HG03064 (cell line): ENCODE measurements around the gene MIS18A.

Source experiments
- ATAC-seq: cut with Tn5 transposase; IDR thresholded peaks from one replicate; pipeline ENCODE4 v1.9.1; 2021; ENCODE audit warnings: low read depth; ENCODE audit not compliant: unreplicated experiment

The MIS18A gene

GRCh38 chr21:32256873-32257620, 21.8 kb downstream of the MIS18A start:
- no peak for ATAC-seq

GRCh38 chr21:32256251-32256650, 22.6 kb downstream of the MIS18A start:
- no peak for ATAC-seq

DNA sequence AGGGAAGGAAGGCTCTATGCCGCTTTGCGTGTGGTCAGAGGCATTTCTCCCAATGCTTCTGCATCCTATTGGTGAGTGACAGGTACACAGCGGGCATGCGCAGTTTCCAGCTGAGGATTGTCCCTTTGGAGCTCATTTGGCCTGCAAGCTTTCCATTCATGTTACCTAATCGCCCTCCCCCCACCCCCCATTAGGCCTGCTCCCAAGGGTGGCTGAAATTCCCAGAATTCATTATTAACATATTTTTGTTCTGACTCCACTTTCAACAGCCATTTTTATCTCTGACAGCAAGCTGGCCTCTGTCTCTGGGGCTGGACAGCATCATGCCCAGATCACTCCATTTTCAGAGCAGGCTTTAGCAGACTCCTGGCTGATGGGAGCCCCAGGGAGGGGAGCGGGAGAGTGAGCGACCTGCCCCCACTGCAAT, 25.6 kb downstream of the MIS18A start:
- no peak for ATAC-seq

DNA sequence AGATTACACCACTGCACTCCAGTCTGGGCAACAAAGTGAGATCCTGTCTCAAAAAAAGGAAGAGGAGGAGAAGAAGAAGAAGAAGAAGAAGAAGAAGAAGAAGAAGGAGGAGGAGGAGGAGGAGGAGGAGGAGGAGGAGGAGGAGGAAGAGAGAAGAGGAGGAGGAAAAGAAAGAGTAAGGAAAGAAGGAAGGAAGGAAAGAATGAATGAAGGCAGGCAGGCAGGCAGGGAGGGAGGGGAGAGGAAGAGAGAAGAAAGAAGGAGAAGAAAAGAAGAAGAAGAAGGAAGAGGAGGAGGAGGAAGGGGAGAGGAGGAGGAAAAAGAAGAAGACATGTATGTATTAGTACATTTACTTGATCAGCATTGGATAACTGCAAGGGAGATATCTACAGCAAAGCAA, 26.7 kb downstream of the MIS18A start:
- ATAC-seq = no peak

GRCh38 chr21:32249511-32250280, 29.2 kb downstream of the MIS18A start:
- no peak for ATAC-seq

- ATAC-seq = no peak
Measured at GRCh38 chr21:32248571-32249461, 30.0 kb downstream of the MIS18A start.

GRCh38 chr21:32246571-32247140, 32.2 kb downstream of the MIS18A start:
- no peak for ATAC-seq

- no peak for ATAC-seq
Measured at GRCh38 chr21:32245971-32246370, 32.9 kb downstream of the MIS18A start.

DNA sequence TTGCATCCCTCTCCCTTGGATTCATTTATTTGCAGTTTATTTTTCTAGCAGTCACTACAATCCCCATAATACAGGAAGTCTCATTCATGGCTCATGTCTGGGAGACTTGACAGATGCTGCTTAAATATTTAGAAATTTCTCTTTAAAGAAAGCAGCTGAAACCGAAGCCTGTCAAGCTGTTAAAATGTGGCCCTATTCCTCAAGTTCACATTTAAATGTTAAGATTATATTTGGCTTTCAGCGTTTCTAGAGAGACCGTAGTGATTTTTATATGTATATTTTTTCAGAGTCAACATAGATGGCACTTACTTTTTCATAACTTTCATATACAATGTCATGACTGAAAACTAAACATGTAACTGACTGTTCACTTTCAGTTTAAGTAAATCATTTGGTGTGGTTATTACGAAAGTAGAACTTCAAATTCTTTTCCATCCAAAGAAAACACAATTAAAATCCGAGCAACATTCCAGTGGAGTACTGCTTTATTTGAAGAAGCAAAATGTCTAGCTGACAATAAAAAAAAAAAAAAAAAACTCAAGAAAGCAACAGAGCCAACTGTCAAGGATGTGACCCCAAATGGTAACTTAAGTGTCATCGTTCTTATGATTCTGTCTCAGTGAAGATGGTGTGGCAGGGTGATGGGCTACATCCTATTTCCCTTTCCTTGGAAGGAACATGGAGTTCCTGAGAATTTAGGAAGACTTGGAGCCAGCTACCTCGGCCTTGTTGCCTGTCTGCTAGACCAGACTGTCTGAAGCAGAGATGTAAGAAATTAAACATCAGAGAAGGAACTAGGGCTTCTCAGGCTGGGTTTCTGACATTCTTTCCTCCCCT, 37.8 kb downstream of the MIS18A start:
- ATAC-seq = no peak

DNA sequence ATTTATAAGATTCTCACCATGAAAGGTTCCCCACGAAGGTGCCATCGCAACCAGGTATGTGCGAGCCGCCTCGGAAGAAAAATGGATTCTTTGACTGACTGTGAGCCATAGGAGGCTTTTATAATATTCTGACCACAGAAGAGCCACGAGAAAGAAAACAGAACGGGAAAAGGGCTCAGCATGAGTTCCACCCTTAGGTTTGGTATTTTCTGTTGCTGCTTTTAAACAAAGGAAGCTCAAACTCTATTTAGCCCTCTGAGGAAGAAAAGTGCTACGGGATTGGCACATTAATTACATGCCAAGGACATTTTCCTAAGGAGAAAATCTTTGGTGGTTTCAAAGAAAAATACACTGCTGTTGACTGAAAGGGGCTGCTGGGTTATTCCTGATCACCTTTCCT, 39.3 kb downstream of the MIS18A start:
- ATAC-seq = no peak

DNA sequence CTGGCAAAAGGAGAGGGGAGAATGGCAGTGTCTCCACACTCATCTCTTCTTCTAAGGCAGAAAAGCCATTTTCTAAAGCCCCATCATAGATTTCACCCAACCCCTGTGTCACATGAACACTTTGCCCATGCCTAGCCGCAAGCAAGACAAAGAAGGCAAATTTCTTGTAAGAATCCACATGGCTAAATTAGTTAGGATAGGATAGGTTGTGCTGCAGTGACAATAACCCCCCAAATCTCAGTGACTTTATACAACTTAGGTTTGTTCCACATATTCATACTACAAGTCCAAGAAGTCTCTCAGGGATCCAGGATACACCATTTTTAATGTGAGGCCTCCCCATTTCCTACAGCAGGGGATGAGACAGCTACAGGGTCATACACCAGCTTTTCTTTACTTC, 40.8 kb downstream of the MIS18A start:
- ATAC-seq = no peak

GRCh38 chr21:32237021-32237420, 41.8 kb downstream of the MIS18A start:
- no peak for ATAC-seq

DNA sequence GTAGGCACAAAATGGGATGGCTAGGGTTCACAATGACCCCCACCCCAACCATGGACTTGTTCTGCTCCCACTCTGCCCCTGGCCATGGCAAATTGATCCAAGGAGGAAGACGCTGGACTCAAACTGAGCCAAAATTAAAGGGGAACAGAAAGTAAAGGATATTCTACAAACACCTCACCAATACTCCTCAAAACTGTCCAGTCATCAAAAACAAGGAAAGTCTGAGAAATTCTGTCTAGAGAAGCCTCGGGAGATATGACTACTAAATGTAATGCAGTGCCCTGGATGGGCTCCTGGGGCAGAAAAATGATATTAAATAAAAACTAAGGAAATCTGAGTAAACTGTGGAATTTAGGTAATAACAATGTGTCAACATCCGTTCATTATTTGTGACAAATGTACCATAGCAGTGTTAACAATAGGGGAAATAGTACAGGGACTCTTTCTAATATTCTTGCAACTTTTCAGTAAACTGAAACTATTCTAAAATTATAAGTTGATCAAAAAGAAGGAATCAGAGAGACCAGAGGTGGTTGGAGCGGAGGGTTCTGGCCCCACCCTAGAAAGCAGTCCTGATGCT, 45.0 kb downstream of the MIS18A start:
- ATAC-seq = no peak

- no peak for ATAC-seq
Measured at GRCh38 chr21:32233055-32233546, 45.7 kb downstream of the MIS18A start.

GRCh38 chr21:32226444-32226843, 52.4 kb downstream of the MIS18A start:
- no peak for ATAC-seq
